ENCODE results near the gene RAPGEF4.
"Not testable (repeated sequence)": the region's sequence is repeated elsewhere in the genome, so short reads cannot be mapped to it uniquely, and the experiment has no call there.

RAPGEF4 gene

GRCh38 chr2:173037245-173038120, 301.8 kb downstream of the RAPGEF4 start:
- Histone ChIP-seq H3K9ac (ENCODE audit: low read depth, low read length, poor library complexity, severe bottlenecking) (no peak overlapping the region), H3K27me3 (ENCODE audit: insufficient read depth, low read length, poor library complexity, severe bottlenecking) (no peaks in the 10 kb centered on the region), H3K36me3 (ENCODE audit: insufficient read depth, low read length) (no peaks in the 10 kb centered on the region), H3K4me3 (ENCODE audit: low read length, poor library complexity, severe bottlenecking) (no peak overlapping the region), H3F3A (ENCODE audit: low read depth) (no peaks in the 10 kb centered on the region), H4K20me1 (ENCODE audit: insufficient read depth, low read length, poor library complexity, severe bottlenecking) (no peaks in the 10 kb centered on the region), H3K79me2 (ENCODE audit: insufficient read depth, low read length) (no peaks in the 10 kb centered on the region), H2AFZ (ENCODE audit: low read length) (no peak overlapping the region), H3K9me2 (replicated peaks; ENCODE audit: low read depth, low read length) (no peaks in the 10 kb centered on the region), H3K4me2 (ENCODE audit: low read depth, low read length, poor library complexity, severe bottlenecking) (no peak overlapping the region), H3K4me1 (ENCODE audit: insufficient read depth, low read length, poor library complexity, severe bottlenecking) (no peaks in the 10 kb centered on the region), H3K9me3 (ENCODE audit: insufficient read depth, low read depth, low read length) (no peaks in the 10 kb centered on the region)
- TF ChIP-seq CTCF (conservative IDR thresholded peaks at IDR 0.05; ENCODE audit: low read length) (no peak), EZH2phosphoT487 (IDR thresholded peaks at IDR 0.05; ENCODE audit: borderline replicate concordance) (no peak)

- H3K4me2 ChIP-seq (ENCODE audit: low read depth, low read length, poor library complexity, severe bottlenecking); H3K9ac ChIP-seq (ENCODE audit: low read depth, low read length, poor library complexity, severe bottlenecking); H3K4me1 ChIP-seq (ENCODE audit: insufficient read depth, low read length, poor library complexity, severe bottlenecking); H2AFZ ChIP-seq (ENCODE audit: low read length); H3K27me3 ChIP-seq (ENCODE audit: insufficient read depth, low read length, poor library complexity, severe bottlenecking); H3K79me2 ChIP-seq (ENCODE audit: insufficient read depth, low read length); H3K4me3 ChIP-seq (ENCODE audit: low read length, poor library complexity, severe bottlenecking); H3K9me2 ChIP-seq (replicated peaks; ENCODE audit: low read depth, low read length); H3K36me3 ChIP-seq (ENCODE audit: insufficient read depth, low read length); H3K9me3 ChIP-seq (ENCODE audit: insufficient read depth, low read depth, low read length); H3F3A ChIP-seq (ENCODE audit: low read depth); H4K20me1 ChIP-seq (ENCODE audit: insufficient read depth, low read length, poor library complexity, severe bottlenecking): not testable (repeated sequence)
Observed at GRCh38 chr2:173038257-173038656, 302.6 kb downstream of the RAPGEF4 start.

GRCh38 chr2:173040729-173041128, 305.1 kb downstream of the RAPGEF4 start:
- Histone ChIP-seq H3K27me3 (ENCODE audit: insufficient read depth, low read length, poor library complexity, severe bottlenecking) (no peaks in the 10 kb centered on the region), H2AFZ (ENCODE audit: low read length) (no peak overlapping the region), H3K4me1 (ENCODE audit: insufficient read depth, low read length, poor library complexity, severe bottlenecking) (no peaks in the 10 kb centered on the region), H3F3A (ENCODE audit: low read depth) (no peaks in the 10 kb centered on the region), H4K20me1 (ENCODE audit: insufficient read depth, low read length, poor library complexity, severe bottlenecking) (no peaks in the 10 kb centered on the region), H3K9me2 (replicated peaks; ENCODE audit: low read depth, low read length) (no peaks in the 10 kb centered on the region), H3K79me2 (ENCODE audit: insufficient read depth, low read length) (no peaks in the 10 kb centered on the region), H3K9ac (ENCODE audit: low read depth, low read length, poor library complexity, severe bottlenecking) (no peak overlapping the region), H3K4me2 (ENCODE audit: low read depth, low read length, poor library complexity, severe bottlenecking) (no peak overlapping the region), H3K9me3 (ENCODE audit: insufficient read depth, low read depth, low read length) (no peaks in the 10 kb centered on the region), H3K4me3 (ENCODE audit: low read length, poor library complexity, severe bottlenecking) (no peak overlapping the region), H3K36me3 (ENCODE audit: insufficient read depth, low read length) (no peaks in the 10 kb centered on the region)
- TF ChIP-seq CTCF (conservative IDR thresholded peaks at IDR 0.05; ENCODE audit: low read length), result no peak
- TF ChIP-seq EZH2phosphoT487 (IDR thresholded peaks at IDR 0.05; ENCODE audit: borderline replicate concordance), result no peak

- Histone ChIP-seq H3K4me3 (ENCODE audit: low read length, poor library complexity, severe bottlenecking) (no peak overlapping the region), H3K36me3 (ENCODE audit: insufficient read depth, low read length) (no peaks in the 10 kb centered on the region), H3K9me3 (ENCODE audit: insufficient read depth, low read depth, low read length) (no peaks in the 10 kb centered on the region), H3K9ac (ENCODE audit: low read depth, low read length, poor library complexity, severe bottlenecking) (no peak overlapping the region), H3K27me3 (ENCODE audit: insufficient read depth, low read length, poor library complexity, severe bottlenecking) (no peaks in the 10 kb centered on the region), H3F3A (ENCODE audit: low read depth) (no peaks in the 10 kb centered on the region), H3K9me2 (replicated peaks; ENCODE audit: low read depth, low read length) (no peaks in the 10 kb centered on the region), H3K79me2 (ENCODE audit: insufficient read depth, low read length) (no peaks in the 10 kb centered on the region), H3K4me1 (ENCODE audit: insufficient read depth, low read length, poor library complexity, severe bottlenecking) (no peaks in the 10 kb centered on the region), H4K20me1 (ENCODE audit: insufficient read depth, low read length, poor library complexity, severe bottlenecking) (no peaks in the 10 kb centered on the region), H3K4me2 (ENCODE audit: low read depth, low read length, poor library complexity, severe bottlenecking) (no peak overlapping the region), H2AFZ (ENCODE audit: low read length) (no peak overlapping the region)
- no peak for TF ChIP-seq CTCF (conservative IDR thresholded peaks at IDR 0.05; ENCODE audit: low read length)
Observed at GRCh38 chr2:173043476-173043875, 307.8 kb downstream of the RAPGEF4 start.
